GM12878 (cell line): Measurements from ENCODE around the gene CSNK2A1.

Experiments
- ATF7 ChIP-seq: fragments of 450-650 bp; IDR thresholded peaks from 2 replicates; pipeline ENCODE4 v1.6.1; 2016; ENCODE audit warnings: low read depth, mild to moderate bottlenecking
- JUNB ChIP-seq: IDR thresholded peaks from 2 replicates; pipeline ENCODE4 v1.6.1; 2016; ENCODE audit warnings: antibody characterized with exemption, mild to moderate bottlenecking
- POLR2AphosphoS5 ChIP-seq: IDR thresholded peaks from 2 replicates; pipeline ENCODE4 v1.6.1; 2011; ENCODE audit warnings: mild to moderate bottlenecking, low read length, inconsistent platforms
- SRF ChIP-seq, 2 experiments: IDR thresholded peaks; 2 replicates each; pipeline ENCODE4 v1.6.1; 2011; ENCODE audit warnings: low read depth in 2 of 2, low read length in 2 of 2, mild to moderate bottlenecking in 1 of 2, moderate library complexity in 1 of 2
- ZBTB40 ChIP-seq: fragments of 450-650 bp; IDR thresholded peaks from 2 replicates; pipeline ENCODE4 v1.6.1; 2016; ENCODE audit warnings: mild to moderate bottlenecking, moderate library complexity, borderline replicate concordance

- TF ChIP-seq JUNB, result no peak
- TF ChIP-seq ZBTB40, result no peak; the same call in 1 of the 2 replicates
- no peak for TF ChIP-seq ATF7
- no peak for TF ChIP-seq SRF (IDR thresholded peaks at IDR 0.05; ENCODE audit: low read depth in 2 of 2, low read length in 2 of 2)
- peak; percentile 63; the same call in 1 of the 2 replicates for TF ChIP-seq POLR2AphosphoS5
Measured at GRCh38 chr20:462199-462991, 81.2 kb downstream of the CSNK2A1 start, which contains the start of gene TBC1D20.
